ENCODE data around the gene CDH2.
A peak's percentile ranks its signal among the peaks of the same experiment; 100 is the strongest.

The CDH2 gene

DNA sequence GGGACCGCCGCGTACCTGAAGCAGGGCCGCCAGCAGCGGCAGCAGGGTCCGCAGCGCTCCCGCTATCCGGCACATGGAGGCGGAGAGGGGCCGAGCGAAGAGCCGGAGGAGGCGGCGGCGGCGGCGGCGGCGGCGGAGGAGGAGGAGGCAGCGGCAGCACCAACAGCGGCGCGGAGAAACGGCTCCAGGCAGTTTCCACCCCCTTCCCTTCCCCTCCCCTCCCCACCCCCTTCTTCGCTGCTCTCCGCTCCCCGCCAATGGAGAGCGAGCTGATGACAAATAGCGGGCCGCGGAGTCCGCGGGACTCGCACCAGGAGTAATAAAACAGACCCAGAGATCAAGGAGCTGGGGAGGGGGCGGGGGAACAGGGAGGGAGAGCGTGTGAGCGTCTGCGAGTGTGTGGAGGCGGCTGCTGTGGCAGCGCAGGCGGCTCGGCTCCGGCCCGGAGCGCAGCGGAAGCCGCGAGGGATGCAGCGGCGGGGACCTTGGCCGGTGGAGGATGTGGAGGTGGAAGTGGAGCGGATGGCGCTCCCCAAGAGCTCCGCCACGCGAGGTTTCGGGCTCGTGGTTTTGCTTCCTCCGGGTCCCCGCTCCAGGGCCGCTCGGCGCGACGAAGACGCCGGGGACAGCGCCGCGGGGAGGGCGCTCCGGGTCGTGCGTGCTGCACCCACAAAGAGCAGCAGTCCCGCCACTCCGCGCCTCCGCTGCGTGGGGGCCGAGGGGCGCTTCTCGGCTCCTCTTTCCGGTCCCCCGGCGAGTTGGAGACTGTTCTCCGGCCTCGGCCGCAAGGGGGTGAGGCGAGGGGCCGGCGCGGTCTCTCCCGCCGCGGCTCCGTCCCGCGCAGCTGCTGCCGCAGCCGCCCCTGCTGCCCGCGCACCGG lies at the start of gene CDH2:
CDH2 (minus strand) TSS at position 183 of the 880 bp plus-strand sequence; CDS start at position 75, 108 bp downstream.
- DNase-seq, result peak; percentile 83

DNA sequence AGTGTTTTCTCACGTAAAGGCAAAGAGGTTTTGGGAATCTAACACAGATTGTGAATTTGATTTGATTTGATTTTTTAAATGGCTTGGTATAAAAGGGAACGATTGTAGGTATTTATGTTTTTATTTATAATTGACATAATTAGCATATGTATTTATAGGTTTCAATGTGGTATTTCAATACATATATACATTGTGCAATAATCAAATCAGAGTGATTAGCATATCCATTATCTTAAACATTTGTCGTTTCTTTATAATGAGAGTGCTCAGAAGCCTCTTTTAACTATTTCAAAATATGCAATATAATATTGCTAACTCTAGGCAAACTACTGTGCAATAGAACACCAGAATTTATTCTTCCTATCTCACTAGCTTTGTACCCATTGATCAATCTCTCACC lies 35.1 kb upstream of the CDH2 start:
- DNase-seq, result no peak

DNA sequence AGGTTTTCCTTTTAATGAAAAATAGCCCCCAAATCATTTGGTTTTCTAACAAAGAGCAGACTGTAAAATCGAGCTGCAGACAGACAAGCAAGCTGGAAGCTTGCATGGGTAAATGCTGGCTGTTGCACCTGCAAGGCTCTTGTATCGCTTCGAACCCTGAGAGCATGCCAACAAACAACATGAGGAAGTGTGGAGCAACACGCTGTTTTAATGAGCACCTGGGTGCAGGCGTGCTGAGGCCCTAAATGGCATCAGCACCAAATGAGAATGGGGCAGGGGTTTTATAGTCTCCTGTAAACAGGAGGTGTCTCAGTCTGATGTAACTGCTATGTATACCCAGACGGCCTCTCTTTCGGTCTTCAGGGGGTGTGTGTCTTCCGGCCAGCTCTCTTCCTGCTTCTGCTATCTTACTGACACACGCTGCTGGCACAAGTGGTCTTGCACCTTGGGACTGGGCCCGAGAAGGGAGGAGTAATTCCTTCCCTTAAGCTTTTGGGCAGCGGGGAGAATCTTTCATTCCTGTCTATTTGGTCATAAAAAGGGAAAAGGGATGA lies 31.9 kb upstream of the CDH2 start:
- no peak for DNase-seq

DNA sequence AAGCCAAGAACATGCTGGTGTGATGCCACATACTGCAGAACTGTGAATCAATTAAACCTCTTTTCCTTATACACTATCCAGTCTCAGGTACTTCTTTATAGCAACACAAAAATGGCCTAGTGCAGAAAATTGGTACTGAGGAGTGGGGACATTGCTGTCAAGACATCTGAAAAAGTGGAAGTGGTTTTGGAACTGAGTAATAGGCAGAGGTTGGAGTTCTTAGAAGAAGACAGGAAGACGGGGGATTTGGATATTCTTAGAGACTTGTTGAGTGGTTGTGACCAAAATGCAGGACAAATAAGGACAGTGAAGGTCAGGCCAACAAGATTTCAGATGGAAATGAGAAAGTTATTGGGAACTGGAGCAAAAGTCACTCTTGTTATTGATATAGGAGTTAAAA lies 31.3 kb upstream of the CDH2 start:
- DNase-seq, result no peak

DNA sequence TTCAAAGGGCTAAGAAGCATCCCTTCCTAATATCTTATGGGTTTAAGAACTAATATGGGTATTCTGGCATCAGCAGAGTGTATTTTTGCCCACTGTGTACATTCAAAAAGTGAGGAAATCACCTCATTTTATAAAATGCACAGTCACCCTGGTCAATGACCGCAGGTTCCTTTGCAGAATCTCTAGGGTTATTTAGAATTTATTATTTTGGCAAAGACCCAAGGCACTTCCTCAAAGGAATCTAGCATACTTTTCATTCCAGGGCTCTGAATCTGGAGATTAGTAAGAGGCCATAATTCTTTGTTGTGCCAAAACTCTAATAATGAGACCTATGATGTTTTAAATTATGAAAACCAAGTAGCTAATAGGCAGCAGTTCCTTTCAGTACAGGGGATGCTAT lies 27.2 kb upstream of the CDH2 start:
- DNase-seq, result no peak

DNA sequence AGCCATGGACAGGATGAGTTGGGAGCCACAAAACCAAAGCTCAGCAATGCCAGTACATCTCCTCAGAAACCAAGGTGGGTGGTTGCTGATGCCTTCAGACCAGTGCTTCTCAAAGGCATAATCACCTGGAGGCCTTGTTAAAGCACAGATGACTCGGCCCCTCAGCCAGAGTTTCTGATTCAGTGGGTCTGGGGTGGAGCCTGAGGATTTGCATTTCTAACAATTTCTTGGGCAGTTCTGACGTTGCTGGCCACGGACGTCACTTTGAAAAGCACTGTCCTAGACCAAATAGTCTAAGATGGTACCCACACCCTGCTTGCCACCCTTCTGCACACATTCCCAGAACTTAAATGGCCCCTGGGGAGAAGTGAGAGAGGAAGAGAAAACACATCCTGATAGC lies 24.1 kb upstream of the CDH2 start:
- DNase-seq, result no peak

DNA sequence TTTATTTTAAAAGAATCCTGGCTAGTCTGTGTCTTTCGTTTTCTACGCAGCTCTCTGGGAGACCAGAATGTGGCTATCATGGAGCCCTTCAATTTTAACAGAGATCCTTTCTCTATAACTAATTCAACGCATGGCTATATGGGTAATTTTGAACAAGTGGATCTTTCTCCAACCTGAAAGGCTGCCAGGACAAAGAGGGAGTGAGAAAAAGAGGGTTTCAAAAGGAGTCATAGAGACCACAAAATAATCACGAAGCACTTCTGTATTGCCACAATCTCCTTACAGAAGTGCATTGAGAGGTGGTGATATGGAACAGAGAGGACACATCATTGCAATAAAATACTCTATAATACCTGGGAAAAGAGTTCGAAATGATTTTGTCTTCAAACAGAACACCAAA lies 21.7 kb upstream of the CDH2 start:
- no peak for DNase-seq

DNA sequence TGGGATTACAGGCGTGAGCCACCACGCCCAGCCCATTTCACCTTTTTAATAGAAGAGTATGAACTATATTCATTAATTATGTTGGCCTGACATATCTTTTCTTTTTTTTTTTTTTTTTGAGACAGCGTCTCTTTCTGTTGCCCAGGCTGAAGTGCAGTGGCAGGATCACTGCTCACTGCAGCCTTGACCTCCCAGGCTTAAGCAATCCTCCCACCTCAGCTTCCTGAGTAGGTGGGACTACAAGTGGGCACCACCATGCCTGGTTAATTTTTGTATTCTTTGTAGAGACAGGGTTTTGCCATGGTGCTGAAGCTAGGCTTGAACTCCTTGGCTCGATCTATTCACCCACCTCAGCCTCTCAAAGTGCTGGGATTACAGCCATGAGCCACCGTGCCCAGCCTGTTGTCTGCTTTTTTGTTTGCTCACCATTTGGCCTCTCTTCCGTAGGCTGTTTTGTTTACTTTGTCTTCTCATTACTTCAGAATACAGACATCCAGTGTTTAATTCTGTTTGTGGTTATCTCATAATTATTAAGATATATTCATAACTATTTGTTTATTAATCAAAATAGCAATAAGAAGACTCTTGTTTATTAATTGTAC lies 16.3 kb upstream of the CDH2 start:
- no peak for DNase-seq

DNA sequence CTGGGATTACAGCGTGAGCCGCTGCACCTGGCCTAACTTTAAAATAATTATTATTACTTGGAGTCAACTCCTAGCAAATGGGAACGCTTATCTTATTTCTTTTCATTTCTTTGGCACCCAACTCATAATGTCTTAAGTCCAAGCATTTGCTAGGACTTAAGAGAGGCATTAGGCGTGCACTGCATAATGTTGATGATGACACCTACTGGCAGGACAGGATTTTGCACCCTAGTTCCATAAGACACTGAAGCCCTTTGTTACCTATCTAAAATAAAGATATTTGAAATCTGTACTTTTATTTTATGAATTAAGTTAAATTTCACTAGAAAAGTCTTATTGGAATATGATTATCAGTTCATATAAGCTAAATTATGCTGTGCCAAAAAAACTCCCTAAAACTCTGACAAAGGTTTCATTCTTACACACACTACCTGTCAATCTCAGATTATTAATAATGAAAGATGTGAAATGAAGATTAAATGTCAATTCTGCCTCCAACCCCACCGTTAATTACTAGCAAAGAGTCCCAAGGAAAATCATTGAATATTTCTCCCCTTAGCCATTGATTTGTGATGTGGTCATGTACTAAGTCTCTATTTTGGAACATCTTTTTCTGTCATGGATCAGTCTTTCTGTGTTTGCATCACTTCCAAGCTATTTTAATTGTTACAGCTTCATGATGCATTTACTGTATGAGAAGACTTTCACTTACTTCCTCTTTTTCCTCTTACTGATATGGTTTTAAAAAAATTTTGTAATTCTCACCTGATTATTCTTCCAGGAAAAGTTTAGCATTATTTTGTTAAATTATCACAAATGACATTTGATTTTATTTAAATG lies 12.7 kb upstream of the CDH2 start:
- DNase-seq, result no peak

DNA sequence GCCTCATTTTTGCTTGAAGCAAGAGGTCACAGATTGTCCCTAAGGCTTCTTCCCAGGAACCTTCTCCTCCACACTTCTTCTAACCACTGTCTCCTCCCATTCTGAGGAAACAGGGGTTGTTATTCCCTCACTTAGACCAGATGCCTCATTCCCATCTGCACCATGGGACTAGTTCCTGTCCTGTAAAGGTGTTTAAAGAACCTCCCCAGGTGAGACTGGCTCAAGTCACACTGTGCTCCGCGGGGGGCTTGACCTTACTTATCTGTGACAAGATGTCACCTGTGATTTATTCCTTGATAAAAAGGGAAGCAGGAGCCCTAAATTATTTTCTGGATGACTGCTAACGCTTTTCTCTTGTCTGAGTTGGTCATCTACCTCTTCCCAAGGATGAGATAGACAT lies 8.2 kb upstream of the CDH2 start:
- DNase-seq, result no peak

DNA sequence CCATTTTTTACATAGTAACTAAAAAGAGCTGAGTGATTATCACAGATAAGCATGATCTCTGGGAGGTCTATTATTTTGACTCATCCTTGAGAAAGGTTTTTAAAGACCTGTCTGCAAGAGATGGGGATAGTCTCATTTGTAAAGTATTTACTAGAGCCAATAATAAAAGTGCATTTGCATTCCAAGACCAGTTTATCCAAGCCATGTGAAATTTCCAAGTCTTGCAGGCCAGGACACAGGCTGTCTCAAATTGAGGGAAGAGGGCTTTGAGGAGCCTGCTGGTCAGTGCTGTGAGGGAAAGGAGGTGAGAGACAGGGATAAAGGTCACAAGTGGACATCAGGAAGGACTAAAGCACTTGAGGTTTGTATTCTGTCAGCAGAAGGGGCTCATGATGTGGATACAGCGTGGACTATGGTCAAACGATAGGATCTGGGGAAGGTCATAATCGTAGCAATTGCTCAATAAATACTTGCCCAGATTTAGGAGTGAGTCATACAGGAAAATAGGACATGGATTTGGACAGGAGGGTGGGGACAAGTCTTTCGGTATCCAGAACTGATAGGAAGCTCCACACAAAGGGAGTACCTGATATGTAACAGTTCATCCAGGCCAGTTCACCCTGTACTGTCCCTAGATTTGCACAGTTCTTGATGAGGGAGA lies 6.6 kb upstream of the CDH2 start:
- no peak for DNase-seq

DNA sequence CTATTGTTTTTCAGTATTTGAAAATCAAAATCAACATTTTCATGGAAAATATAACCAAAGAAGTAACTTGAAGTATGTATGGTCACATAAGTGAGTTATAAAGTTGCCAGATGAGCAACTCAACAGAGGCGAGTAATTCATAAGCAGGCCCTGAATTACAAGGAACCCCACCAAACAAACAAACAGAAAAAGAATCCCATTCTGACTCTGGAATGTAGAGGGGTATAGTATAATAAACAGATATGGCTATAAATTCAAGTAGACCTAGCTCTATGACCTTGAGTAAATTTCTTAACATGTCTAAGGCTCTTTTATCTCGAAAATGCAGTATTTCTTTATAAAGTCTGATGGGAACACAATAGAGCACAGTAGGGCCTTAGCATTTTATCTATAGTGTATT lies 4.7 kb upstream of the CDH2 start:
- DNase-seq, result no peak

DNA sequence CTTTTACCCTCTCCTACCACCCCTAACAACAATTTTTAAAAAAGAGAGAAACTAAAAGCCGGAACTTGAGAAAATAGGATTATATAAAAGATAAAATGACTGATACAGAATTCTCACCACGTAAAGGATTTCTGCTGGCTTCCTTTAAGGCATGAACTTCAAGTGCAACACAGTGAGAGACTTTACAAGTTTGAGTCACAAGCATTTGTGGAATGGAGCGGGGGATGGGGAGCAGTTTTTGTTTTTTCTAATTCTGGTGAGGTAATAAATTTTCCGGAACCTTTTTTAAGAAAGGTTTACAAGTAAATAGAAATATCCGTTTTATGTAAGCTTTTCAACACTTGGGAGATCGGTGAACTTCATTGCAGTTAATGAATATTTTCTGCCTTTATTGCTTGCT lies 1.8 kb upstream of the CDH2 start:
- no peak for DNase-seq

DNA sequence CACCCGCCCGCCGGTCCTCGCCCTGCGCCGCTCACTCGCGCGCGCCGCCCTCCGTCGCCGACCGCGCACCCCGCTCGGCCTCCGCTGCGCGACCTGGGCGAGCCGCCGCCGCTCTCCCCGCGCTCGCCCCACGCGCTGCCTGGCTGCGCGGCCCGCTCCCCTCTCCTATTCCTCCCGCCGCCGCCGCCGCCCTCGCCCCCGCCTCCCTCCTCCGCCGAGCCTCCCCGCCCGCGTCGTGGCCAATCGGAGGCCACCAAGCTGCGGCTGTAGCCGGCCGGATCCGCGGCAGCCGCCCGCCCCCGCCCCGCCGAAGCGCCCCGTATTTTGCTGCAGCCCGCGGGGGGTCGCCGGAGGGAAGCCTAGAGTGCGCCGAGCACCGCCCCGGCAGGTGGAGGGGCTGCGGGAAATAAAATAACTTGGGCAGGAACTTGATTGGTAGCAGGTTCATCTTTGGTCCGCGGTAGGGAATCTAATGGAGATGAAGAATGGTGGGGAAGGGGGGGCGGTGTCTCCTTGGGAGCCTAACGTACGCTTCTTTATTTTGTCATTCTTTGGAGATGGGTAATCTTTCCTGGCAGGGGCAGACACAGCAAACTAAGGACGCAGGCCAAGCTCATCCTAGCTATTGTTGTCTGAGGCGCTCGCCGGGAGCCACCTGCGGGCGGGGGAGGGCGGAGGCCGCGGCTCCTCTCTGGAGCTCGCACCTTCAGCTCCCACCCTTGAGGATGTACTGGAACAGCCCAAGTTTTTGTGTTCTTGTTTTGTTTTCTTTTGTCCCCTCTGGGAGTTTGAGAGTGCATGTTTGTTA lies 1.1 kb upstream of the CDH2 start:
- DNase-seq, result peak; percentile 78

DNA sequence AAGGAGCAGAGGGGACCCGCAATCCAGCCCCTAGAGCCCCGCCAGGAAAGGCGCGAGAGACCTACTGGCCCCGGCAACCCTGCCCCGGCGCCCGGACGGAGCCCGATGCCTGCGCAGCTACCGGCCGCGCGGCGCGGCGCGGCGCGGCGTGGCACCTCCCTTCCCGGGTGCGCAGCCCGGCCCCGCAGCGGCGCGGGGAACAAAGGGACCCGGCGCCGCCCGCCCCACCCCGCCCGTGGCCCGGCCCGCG lies 307 bp downstream of the CDH2 start:
- peak; percentile 52 for DNase-seq

DNA sequence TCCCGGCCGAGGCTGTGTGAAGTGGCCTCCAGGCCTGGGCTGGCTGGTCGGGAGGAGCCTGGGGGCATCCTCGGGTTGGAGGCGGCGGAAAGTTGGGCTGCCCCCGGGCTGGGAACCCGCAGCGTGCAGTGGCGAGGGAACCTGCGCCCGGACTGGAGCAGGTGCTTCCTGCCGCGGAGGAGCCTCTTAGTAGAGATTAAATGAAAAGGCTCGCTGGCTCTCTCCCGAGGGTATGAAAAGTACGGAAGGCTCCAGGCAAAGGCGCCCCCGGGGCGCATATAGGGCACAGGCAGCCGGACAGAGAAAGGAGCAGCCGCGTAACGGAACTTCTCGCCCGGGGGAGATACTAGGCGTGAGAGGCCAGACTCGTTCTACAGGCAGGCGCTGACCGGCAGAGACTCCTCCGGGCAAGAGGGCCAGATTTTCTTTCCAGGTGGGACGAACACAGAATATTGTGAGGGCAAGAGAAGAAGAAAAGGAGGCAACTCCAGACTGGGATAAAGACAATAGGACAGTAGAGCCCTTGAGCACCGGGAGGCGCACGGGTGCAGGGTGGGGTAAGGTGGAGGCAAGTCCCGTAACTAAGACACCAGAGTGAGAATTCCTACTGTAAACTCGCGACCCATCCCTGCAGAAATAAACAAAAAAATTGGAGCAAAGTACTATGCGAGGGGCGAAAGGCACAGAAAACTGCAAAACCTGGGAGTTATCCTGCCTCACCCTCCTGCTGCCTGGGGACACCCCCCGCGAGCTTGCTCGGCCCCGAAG lies 816 bp downstream of the CDH2 start:
- peak; percentile 54 for DNase-seq

DNA sequence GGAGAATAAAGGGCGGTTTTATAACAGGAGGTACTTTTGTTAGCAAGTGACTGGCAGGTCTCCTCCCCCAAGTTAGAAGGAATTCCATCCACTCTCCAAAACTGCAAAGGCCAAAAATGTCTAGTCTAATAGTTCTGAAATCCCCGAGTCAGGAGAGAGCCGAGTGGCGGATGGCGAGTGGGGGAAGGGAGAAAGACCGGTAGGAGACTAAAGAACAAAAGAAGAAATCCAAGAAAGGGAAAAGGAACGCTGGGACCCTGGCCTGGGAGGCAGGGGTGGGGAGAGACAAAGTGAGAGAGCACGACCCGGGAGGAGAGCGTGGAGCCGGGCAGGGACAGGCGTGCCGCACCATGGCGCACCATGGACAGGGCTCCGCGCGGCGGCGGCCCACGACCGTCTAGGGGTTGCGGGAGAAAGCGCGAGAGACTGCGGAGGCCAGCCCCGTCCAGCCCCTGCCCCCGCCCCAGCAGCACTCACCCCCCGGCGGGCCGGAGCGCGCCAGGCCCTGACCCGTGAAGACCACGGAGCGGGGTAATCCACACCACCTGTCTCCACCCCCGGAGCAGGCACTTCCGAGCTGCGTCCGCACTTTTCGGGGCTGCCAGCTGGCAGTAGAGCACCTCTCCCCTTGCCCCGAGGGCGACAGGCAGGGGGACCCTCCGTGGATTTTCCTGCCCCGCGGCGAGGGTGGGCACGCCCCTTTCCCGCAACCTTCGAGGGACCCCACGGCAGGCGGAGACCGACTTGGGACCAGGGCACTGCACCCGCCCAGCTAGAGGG lies 1.6 kb downstream of the CDH2 start:
- peak; percentile 56 for DNase-seq

DNA sequence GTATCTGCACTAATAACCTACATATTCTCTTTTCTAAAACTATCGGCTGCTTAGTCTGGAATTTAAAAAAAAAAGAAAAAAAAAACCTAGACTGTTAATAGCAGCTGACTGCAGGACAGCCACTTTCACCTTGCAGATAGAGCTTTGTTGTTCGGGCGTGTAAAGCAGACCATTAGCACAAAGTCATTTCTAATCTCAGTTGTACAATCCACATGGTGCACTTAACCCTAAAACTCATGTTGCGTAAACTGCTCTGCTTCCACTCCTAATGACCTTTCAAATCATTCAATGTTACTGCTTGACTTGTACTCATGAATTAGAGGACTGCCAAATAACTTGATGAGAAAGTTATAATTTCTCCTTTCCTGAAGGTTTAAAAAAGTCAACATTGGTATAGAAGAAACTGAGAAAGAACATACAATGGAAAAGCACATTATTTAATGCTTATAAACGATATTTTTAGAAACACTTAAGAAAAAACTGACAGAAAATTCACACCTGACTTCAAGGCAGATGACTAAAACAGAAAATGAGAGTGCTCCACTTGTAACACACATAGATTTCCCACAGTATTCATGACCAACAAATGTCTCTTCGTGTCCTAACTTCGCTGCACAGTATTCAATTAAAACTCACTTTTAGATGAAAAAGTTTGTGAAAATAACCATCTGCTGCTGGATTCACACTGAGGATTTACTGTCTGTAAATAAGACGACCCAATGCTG lies 2.6 kb downstream of the CDH2 start:
- DNase-seq, result no peak

DNA sequence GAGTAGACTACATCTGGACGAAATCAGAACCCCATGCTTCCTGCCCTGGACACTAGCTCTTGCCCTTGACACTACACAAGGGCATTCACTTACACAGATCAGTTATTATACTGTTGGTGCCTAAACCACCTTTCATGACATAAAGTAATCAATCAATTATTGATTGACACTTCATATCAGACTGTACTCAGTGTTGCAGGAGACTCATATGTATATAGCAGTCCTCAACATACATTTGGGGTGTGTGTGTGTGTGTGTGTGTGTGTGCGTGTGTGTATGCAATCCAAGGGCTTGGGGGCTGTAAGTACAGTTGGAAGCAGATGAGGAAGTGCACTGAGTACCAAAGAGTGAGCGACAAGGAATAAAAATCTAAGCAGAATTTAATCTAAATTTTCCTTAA lies 5.1 kb downstream of the CDH2 start:
- no peak for DNase-seq

DNA sequence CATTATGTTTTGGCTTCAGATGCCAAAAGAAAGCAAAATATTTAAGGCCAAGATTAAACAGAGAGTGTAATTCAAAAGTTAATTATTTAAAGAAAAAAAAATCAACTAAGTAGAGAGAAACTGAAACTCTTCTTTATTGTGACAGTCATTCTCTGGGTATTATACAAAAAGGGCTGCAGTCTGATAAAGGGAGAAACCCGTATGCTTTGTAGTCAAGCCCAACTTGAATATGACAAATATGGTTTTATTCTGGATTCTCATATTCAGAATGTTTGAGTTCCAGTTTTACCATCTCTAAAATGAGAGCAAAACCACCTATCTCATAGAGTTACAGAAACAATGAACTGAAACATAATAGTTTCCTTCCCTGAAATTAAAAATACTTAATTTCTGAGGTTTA lies 8.2 kb downstream of the CDH2 start:
- DNase-seq, result no peak
